Testis (tissue), 2 donors: Measurements from ENCODE around the gene LSM11.

ENCODE experiments used
- CTCF ChIP-seq, 3 experiments: fragments of 450-650 bp in 2 of 3; fragments of 200-600 bp in 1 of 3; sonication (generic) in 1 of 3; IDR thresholded peaks; one replicate each; pipeline ENCODE4 v1.5.1; 2016 to 2019; ENCODE audit warnings: antibody characterized with exemption in 3 of 3, mild to moderate bottlenecking in 2 of 3, moderate library complexity in 1 of 3
- POLR2A ChIP-seq: fragments of 450-650 bp; IDR thresholded peaks from one replicate; pipeline ENCODE4 v1.6.1; 2017; ENCODE audit warnings: antibody characterized with exemption, mild to moderate bottlenecking, moderate library complexity

- TF ChIP-seq CTCF (IDR thresholded peaks at IDR 0.05) (no peak), POLR2A (no peak)
Observed at GRCh38 chr5:157772127-157772526, 28.6 kb downstream of the LSM11 start.
